Activated CD4-positive, alpha-beta T cell treated with anti-CD3 and anti-CD28 coated beads for 36 hours (primary cell): ENCODE measurements around the gene GMCL1. TPM values are rescaled to one million over a fixed set of nuclear protein-coding genes. Genes with fewer than 3 reads are reported as not detected.

ENCODE experiments used
- ATAC-seq: fragments of 200-7000 bp; cut with Tn5 transposase; one replicate; pipeline ENCODE4 v1.10.0; 2021; ENCODE audit warnings: mild to moderate bottlenecking, moderate library complexity
- CTCF ChIA-PET: fragments of 350-600 bp; sonication (Branson Sonifier 250); formaldehyde crosslinking; loops from one replicate; lab custom pipeline; 2021; ENCODE audit warnings: antibody characterized with exemption; lab: Charles Lee
- POLR2A ChIA-PET: fragments of 350-600 bp; sonication (Branson Sonifier 250); formaldehyde crosslinking; loops from one replicate; lab custom pipeline; 2021; ENCODE audit warnings: antibody characterized with exemption, inconsistent platforms; lab: Charles Lee
- DNase-seq: peaks from one replicate; pipeline ENCODE4 v3.0.0-alpha.2; 2020
- H3K27ac Mint-ChIP-seq: one replicate; pipeline ENCODE4 v1.8.0; 2021; ENCODE audit warnings: mixed read lengths
- H3K27me3 Mint-ChIP-seq: one replicate; pipeline ENCODE4 v1.8.0; 2021; ENCODE audit warnings: mixed read lengths
- H3K36me3 Mint-ChIP-seq: one replicate; pipeline ENCODE4 v1.8.0; 2021; ENCODE audit warnings: low read depth, mixed read lengths
- H3K4me1 Mint-ChIP-seq: one replicate; pipeline ENCODE4 v1.8.0; 2021; ENCODE audit warnings: mixed read lengths
- H3K4me3 Mint-ChIP-seq: one replicate; pipeline ENCODE4 v1.8.0; 2021; ENCODE audit warnings: mild to moderate bottlenecking, moderate library complexity, mixed read lengths
- H3K9me3 Mint-ChIP-seq: one replicate; pipeline ENCODE4 v1.8.0; 2021; ENCODE audit warnings: low read depth, mixed read lengths
- intact Hi-C, 2 experiments: fragments of 100-400 bp; cut with DNase I in 1 of 2; cut with micrococcal nuclease in 1 of 2; formaldehyde crosslinking; loops; one replicate each; pipeline versions ENCODE4 v1.14.2 to v1.15.1; 2022 to 2024; cut with DNase I, micrococcal nuclease
- total RNA-seq, 2 experiments: library from RNA; stranded (reverse); gene quantifications; one replicate each; pipeline ENCODE4 v1.2.3, GENCODE V29; 2021

The GMCL1 gene
- 10 to 100 TPM; 14.5 to 20.3 TPM for total RNA-seq

- peak; percentile 99 for DNase-seq
- intact Hi-C loops, result loop anchor here in 1 of 2 experiments (1.0 to 5.0 kb wide), 13 partner anchors 57 to 464 kb away; partner anchors contain the start of genes AAK1, GFPT1, NFU1 and PCBP1
Observed at GRCh38 chr2:69829256-69830044, at the start of gene GMCL1. Gene GMCL1, plus strand, starts transcription at chr2:69829660. Its CDS starts 233 bp downstream, at chr2:69829893.

GRCh38 chr2:69780921-69781320 is 48.5 kb upstream of the GMCL1 start:
- no peak overlapping the region for H3K27ac Mint-ChIP-seq
- no peak for ATAC-seq
- peaks cover 2% of the 10 kb centered on the region for H3K9me3 Mint-ChIP-seq
- ChIA-PET POLR2A (no interaction called here), CTCF (interaction anchor here (0.7 to 1.2 kb wide), 3 partner anchors 38 to 286 kb away, joined by 3 read pairs; no protein-coding TSS in a partner anchor)
- H3K4me1 Mint-ChIP-seq, result peaks cover 9% of the 10 kb centered on the region
- DNase-seq, result no peak
- intact Hi-C loops, result no loop called here
- no peak overlapping the region for H3K4me3 Mint-ChIP-seq
- peaks cover 2% of the 10 kb centered on the region for H3K36me3 Mint-ChIP-seq
- no peaks in the 10 kb centered on the region for H3K27me3 Mint-ChIP-seq

More at GRCh38 chr2:69829256-69830044, at the start of gene GMCL1:
- Mint-ChIP-seq H3K4me3 (peak within 1 kb of the TSS; percentile 83), H3K27ac (peak within 1 kb of the TSS; percentile 94), H3K9me3 (no peaks in the 10 kb centered on the region), H3K4me1 (peaks cover 49% of the 10 kb centered on the region), H3K27me3 (no peaks in the 10 kb centered on the region), H3K36me3 (peaks cover 20% of the 10 kb centered on the region)
- peak; percentile 96 for ATAC-seq
- ChIA-PET POLR2A (interaction anchor here (0.6 kb wide), 2 partner anchors 66 to 295 kb away, joined by 3 to 4 read pairs; no protein-coding TSS in a partner anchor), CTCF (interaction anchor here (1.3 to 6.8 kb wide), 5 partner anchors 12 to 105 kb away, joined by 3 to 38 read pairs (median 10); no protein-coding TSS in a partner anchor)

GRCh38 chr2:69781321-69782248 is 47.9 kb upstream of the GMCL1 start:
- Mint-ChIP-seq H3K4me1 (peaks cover 4% of the 10 kb centered on the region), H3K36me3 (no peaks in the 10 kb centered on the region), H3K4me3 (no peak overlapping the region), H3K27me3 (no peaks in the 10 kb centered on the region), H3K9me3 (no peaks in the 10 kb centered on the region), H3K27ac (no peak overlapping the region)
- DNase-seq (no peak), ATAC-seq (no peak)
- ChIA-PET POLR2A (no interaction called here), CTCF (interaction anchor here (0.8 to 1.4 kb wide), 2 partner anchors 17 to 217 kb away, joined by 3 to 4 read pairs; no protein-coding TSS in a partner anchor)
- intact Hi-C loops, result no loop called here

- no peak for ATAC-seq
- H3K27me3 Mint-ChIP-seq, result no peaks in the 10 kb centered on the region
- no peak overlapping the region for H3K27ac Mint-ChIP-seq
- POLR2A ChIA-PET, result no interaction called here
- H3K9me3 Mint-ChIP-seq, result no peaks in the 10 kb centered on the region
- no peaks in the 10 kb centered on the region for H3K36me3 Mint-ChIP-seq
- intact Hi-C loops, result no loop called here
- DNase-seq, result no peak
- peaks cover 3% of the 10 kb centered on the region for H3K4me1 Mint-ChIP-seq
- CTCF ChIA-PET, result no interaction called here
- no peak overlapping the region for H3K4me3 Mint-ChIP-seq
Observed at GRCh38 chr2:69784228-69784627, 45.2 kb upstream of the GMCL1 start.

- intact Hi-C loops, result no loop called here
- H3K36me3 Mint-ChIP-seq, result no peaks in the 10 kb centered on the region
- no peak overlapping the region for H3K4me3 Mint-ChIP-seq
- POLR2A ChIA-PET, result no interaction called here
- peaks cover 7% of the 10 kb centered on the region for H3K4me1 Mint-ChIP-seq
- no peak overlapping the region for H3K27ac Mint-ChIP-seq
- no peak for ATAC-seq
- H3K27me3 Mint-ChIP-seq, result no peaks in the 10 kb centered on the region
- H3K9me3 Mint-ChIP-seq, result no peaks in the 10 kb centered on the region
- no peak for DNase-seq
- CTCF ChIA-PET, result interaction anchor here (0.7 to 1.3 kb wide), 2 partner anchors 61 to 67 kb away, joined by 3 to 8 read pairs; no protein-coding TSS in a partner anchor
Observed at GRCh38 chr2:69785358-69785757, 44.1 kb upstream of the GMCL1 start.

GRCh38 chr2:69786052-69786560 is 43.4 kb upstream of the GMCL1 start:
- no peaks in the 10 kb centered on the region for H3K27me3 Mint-ChIP-seq
- H3K4me3 Mint-ChIP-seq, result no peak overlapping the region
- H3K36me3 Mint-ChIP-seq, result no peaks in the 10 kb centered on the region
- ATAC-seq (no peak), DNase-seq (no peak)
- peaks cover 7% of the 10 kb centered on the region for H3K4me1 Mint-ChIP-seq
- H3K9me3 Mint-ChIP-seq, result no peaks in the 10 kb centered on the region
- intact Hi-C loops, result no loop called here
- POLR2A ChIA-PET, result no interaction called here
- no peak overlapping the region for H3K27ac Mint-ChIP-seq
- CTCF ChIA-PET, result interaction anchor here (0.8 to 1.3 kb wide), 3 partner anchors 31 to 427 kb away, joined by 3 to 8 read pairs (median 3); no protein-coding TSS in a partner anchor

- CTCF ChIA-PET, result interaction anchor here (0.9 to 1.5 kb wide), 2 partner anchors 21 to 65 kb away, joined by 3 to 7 read pairs; no protein-coding TSS in a partner anchor
- intact Hi-C loops, result no loop called here
- no peaks in the 10 kb centered on the region for H3K9me3 Mint-ChIP-seq
- no peaks in the 10 kb centered on the region for H3K27me3 Mint-ChIP-seq
- DNase-seq (no peak), ATAC-seq (no peak)
- H3K4me3 Mint-ChIP-seq, result no peak overlapping the region
- POLR2A ChIA-PET, result no interaction called here
- no peak overlapping the region for H3K27ac Mint-ChIP-seq
- H3K36me3 Mint-ChIP-seq, result no peaks in the 10 kb centered on the region
- H3K4me1 Mint-ChIP-seq, result peaks cover 7% of the 10 kb centered on the region
Observed at GRCh38 chr2:69789175-69789721, 40.2 kb upstream of the GMCL1 start.

- Mint-ChIP-seq H3K27me3 (no peaks in the 10 kb centered on the region), H3K36me3 (no peaks in the 10 kb centered on the region), H3K4me3 (no peak overlapping the region), H3K4me1 (peaks cover 7% of the 10 kb centered on the region), H3K27ac (no peak overlapping the region), H3K9me3 (no peaks in the 10 kb centered on the region)
- DNase-seq, result no peak
- ChIA-PET POLR2A (no interaction called here), CTCF (interaction anchor here (0.6 to 1.9 kb wide), 6 partner anchors 9 to 231 kb away, joined by 3 to 8 read pairs (median 3); no protein-coding TSS in a partner anchor)
- no peak for ATAC-seq
- intact Hi-C loops, result no loop called here
Observed at GRCh38 chr2:69789772-69790600, 39.5 kb upstream of the GMCL1 start.

GRCh38 chr2:69790601-69790959 is 38.9 kb upstream of the GMCL1 start:
- ChIA-PET CTCF (interaction anchor here (0.6 to 1.9 kb wide), 5 partner anchors 8 to 231 kb away, joined by 3 to 8 read pairs (median 3); no protein-coding TSS in a partner anchor), POLR2A (no interaction called here)
- DNase-seq (no peak), ATAC-seq (no peak)
- Mint-ChIP-seq H3K36me3 (no peaks in the 10 kb centered on the region), H3K9me3 (no peaks in the 10 kb centered on the region), H3K4me3 (no peak overlapping the region), H3K4me1 (peaks cover 7% of the 10 kb centered on the region), H3K27me3 (no peaks in the 10 kb centered on the region), H3K27ac (no peak overlapping the region)
- intact Hi-C loops, result no loop called here

GRCh38 chr2:69791045-69791444 is 38.4 kb upstream of the GMCL1 start:
- POLR2A ChIA-PET, result no interaction called here
- Mint-ChIP-seq H3K9me3 (no peaks in the 10 kb centered on the region), H3K27me3 (no peaks in the 10 kb centered on the region), H3K4me3 (no peak overlapping the region), H3K4me1 (peaks cover 7% of the 10 kb centered on the region), H3K27ac (no peak overlapping the region), H3K36me3 (no peaks in the 10 kb centered on the region)
- CTCF ChIA-PET, result interaction anchor here (1.5 to 1.9 kb wide), 2 partner anchors 8 to 25 kb away, joined by 3 to 8 read pairs; no protein-coding TSS in a partner anchor
- DNase-seq, result no peak
- ATAC-seq, result no peak
- intact Hi-C loops, result no loop called here
